Anterior cingulate cortex (tissue), 58 donors: ENCODE results near the gene LCN6.

Experiments
- DNase-seq, 58 donors: peaks; one replicate each; lab custom pipeline; 2025; lab: John Stamatoyannopoulos, UW

Gene LCN6

DNA sequence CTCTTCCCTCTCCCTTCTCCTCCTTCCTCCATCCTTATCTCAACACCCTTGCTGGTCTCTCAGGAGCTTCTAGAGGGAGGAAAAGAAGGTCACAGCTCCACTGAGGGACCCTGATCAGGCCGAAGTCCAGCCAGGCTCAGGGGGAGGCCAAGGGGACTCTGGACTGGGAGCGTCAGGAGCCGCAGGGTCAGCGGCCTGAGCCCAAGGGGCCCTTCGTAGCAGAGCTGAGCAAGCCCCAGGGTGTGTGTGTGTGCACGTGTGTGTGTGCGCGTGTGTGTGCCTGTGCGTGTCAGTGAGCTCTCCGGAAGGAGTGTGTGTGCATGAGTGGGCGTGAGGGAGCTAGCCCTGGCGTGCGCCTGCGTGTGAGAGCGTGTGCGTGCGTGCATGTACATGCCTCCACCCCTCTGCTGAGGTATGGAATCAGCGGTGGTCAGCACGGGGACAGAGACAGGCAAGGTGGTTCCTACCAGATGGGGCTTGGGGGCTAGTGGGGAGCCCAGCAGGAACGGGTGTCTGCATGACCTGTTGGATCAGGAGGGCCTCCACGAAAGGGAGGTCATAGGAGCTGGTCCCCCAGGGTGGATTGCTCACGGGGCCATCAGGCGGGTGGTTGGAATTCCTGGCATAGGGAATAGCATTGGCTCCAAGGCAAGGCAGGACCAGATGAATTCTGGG lies 51.0 kb downstream of the LCN6 start:
- no peak for DNase-seq

- DNase-seq: no peak
Measured at GRCh38 chr9:136696502-136696901, 51.8 kb downstream of the LCN6 start.

DNA sequence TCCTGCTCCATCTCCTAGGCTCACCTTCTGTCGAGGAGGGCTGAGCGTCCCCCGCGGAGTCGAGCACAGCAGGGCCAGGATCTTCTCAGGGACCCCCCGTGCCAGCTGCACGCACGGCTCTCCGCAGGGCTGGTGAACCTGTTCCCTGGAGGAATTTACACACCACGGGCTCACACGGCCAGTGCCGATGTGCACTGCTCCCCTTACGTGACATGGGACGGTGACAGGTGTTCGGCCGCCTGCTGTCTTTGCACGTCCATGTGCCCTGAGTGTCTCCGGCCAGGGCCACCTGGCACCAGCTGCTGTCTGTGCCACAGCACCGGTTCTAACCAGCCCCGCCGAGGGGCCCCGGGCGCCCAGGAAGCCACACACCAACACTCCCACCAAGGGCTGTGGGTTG lies 52.4 kb downstream of the LCN6 start:
- no peak for DNase-seq

GRCh38 chr9:136695435-136695895 lies 52.9 kb downstream of the LCN6 start:
- no peak for DNase-seq

DNA sequence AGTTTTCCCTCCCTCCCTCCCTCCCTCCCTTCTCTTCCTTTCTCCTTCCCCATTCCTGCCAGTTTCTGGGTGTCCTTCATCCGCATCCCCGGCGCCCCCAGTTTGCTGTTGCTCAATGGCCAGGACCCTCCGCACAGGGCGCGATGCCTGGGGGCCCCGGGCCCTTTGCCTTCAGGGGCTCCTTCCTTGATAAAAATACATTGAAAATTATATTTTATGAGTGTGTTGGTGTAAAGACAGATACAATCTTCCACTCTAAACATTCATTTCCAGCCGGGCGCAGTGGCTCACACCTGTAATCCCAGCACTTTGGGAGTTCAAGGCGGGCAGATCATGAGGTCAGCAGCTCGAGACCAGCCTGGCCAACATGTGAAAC lies 53.5 kb downstream of the LCN6 start:
- DNase-seq: no peak

GRCh38 chr9:136694163-136694871 lies 54.0 kb downstream of the LCN6 start:
- DNase-seq: peak in 4 of 58 donors; percentile 4 to 30 (median 22)
